ENCODE data around the gene CRIM1.

Gene CRIM1

GRCh38 chr2:36453652-36454051 is 98.1 kb downstream of the CRIM1 start:
- H3K4me3 ChIP-seq (ENCODE audit: low read depth, low read length) = no peak overlapping the region

GRCh38 chr2:36455011-36455410 is 99.4 kb downstream of the CRIM1 start:
- H3K4me3 ChIP-seq (ENCODE audit: low read depth, low read length) = no peak overlapping the region

DNA sequence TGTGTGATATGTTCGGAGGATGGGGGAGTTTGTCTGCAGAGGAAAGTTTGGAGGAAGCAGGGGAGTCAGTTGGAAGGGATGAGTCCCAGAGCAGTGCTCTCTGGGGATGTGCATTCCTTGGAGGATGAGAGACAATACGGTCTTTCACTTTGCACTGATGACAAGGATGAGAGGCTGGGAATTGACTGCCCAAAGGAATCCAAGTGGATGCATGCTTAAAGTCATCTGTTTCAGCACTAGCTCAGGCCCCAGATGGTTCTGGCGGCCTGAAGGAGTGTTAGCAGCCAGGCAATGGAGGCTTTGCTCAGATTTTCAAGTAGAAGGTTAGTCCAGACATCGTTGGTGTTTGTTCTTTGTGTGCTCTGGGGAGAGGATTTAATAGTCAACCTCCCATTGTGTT is 100.2 kb downstream of the CRIM1 start:
- no peak overlapping the region for H3K4me3 ChIP-seq (ENCODE audit: low read depth, low read length)

DNA sequence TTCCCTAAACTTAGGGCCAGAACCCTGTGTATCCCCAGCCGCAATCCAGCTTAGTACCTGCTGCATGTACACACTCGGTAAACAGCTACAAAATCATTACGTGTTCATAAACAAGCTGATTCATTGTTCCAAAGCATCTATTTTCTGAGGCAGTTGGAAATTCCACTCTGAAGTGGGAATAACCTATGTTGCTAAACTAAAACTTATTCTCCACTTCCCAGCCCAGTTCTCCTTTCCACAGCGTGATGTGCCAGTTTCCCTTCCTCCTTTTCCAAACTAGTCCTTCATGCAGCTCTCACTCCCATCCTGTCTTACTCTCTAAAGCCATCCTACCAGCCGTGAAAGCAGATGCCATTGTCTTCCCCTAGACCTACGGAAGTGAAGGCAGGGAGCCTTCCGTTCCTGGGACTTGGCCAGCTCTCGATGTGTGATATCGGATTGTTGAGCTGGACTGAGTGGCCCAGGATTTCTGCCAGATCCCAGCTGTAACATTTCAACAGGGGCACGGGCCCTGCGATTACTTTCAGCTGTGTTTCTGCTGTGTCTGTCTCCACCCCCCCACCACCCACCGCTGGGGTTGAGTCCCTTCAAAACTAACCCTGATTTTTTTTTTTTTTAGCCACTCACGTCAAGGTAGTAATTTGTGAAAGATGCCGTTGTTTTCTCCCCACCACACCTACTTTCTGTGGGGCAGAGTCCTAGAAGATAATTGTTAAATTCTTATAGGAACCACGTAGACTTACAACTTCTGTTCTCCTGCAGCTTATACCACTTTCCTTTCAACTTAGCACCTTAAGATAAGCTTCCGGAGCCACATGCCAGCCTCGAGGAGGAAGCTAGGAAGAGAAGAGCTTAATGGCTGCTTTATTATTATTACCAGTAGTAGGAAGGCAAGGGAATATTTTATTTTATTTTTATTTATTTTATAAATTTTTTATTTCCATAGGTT is 100.9 kb downstream of the CRIM1 start:
- no peak overlapping the region for H3K4me3 ChIP-seq (ENCODE audit: low read depth, low read length)

DNA sequence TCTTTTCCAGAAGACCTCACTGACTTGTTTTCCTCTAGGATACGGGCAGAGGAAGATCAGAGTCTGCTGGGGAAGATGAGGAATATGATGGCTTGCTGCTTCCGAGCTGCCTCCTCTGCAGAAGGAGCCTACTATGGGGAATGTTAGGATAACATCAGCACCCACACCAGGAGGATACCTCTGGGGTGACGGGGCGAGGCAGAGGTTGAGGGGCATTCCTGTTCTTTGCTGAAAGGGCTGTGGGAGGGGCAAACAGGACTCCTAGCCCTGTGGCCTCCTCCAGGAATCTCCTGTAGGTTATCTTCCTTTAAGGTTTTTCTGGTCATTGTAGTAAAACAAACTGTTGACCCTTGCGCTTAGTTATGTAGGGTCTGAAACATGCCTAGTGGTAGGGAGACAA is 102.5 kb downstream of the CRIM1 start:
- no peak overlapping the region for H3K4me3 ChIP-seq (ENCODE audit: low read depth, low read length)

GRCh38 chr2:36459725-36460137 is 104.2 kb downstream of the CRIM1 start:
- no peak overlapping the region for H3K4me3 ChIP-seq (ENCODE audit: low read depth, low read length)

DNA sequence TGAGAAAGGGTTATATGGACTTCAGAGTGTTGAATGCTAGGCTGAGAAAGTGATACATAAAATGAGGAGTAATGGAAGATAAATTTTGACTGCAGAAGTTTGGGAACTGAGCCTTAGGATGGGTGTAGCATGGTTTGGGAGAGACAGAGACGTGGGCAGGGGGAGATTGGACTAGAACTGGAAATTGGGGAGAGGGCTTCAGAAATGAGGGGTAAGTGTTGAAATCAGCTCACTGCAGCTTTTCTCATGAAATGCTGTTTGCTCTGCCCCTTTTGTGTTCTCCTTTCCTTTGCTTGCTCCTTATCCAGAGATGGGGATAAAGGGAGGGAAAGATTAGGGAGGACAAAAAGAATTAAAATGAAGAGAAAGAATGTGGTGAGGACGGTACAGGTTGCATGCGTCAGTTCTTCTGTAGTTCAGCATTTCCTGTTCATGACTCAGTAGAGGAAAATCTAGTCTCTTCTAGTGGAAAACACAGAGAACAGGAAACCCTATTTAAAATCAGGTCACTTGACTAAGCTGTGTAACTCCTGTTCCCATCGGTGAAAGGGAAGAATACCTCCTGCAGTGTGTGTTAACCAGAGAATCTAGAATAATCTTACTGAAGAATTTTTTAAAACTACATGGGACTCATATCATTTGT is 105.6 kb downstream of the CRIM1 start:
- H3K4me3 ChIP-seq (ENCODE audit: low read depth, low read length) = no peak overlapping the region

GRCh38 chr2:36462311-36462935 is 106.8 kb downstream of the CRIM1 start:
- H3K4me3 ChIP-seq (ENCODE audit: low read depth, low read length) = no peak overlapping the region

DNA sequence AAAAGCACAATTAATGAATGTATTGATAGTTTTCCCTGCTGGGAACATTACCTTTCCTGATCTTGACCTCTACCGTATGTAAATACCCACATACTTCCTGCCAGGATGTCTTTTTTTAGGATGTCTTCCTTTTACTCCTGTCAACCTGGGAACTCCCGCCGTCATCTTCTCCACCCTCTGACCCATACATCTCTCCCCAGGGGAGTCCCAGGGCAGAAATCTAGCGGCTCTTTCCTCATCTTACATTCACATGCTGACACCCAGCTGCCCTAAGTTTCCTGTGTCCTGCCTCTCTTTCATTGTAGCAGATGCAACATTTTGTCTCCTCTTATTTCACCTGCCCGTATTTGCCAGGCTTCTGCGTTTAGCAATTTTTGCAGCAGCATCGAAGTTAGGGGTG is 107.8 kb downstream of the CRIM1 start:
- no peak overlapping the region for H3K4me3 ChIP-seq (ENCODE audit: low read depth, low read length)

- no peak overlapping the region for H3K4me3 ChIP-seq (ENCODE audit: low read depth, low read length)
These were observed 108.6 kb downstream of the CRIM1 start for GRCh38 chr2:36464006-36464721.

DNA sequence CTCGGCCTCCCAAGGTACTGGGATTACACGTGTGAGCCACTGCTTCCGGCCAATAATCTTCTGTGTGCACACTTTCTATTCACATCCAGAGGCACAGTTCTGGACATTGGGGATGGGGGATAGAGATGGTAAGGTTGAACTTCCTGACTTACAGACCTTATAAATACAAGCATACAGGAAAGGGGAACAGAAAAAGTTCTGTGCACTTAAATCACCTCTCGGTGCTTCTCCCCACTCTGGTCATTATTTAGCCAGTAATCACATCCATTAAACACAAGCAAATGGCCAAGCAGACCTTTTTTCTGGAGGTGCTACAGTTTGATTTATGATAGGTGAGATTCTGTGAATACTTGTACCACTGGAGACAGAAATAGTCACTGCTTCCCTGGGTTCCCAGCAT is 110.6 kb downstream of the CRIM1 start:
- H3K4me3 ChIP-seq (ENCODE audit: low read depth, low read length) = no peak overlapping the region

DNA sequence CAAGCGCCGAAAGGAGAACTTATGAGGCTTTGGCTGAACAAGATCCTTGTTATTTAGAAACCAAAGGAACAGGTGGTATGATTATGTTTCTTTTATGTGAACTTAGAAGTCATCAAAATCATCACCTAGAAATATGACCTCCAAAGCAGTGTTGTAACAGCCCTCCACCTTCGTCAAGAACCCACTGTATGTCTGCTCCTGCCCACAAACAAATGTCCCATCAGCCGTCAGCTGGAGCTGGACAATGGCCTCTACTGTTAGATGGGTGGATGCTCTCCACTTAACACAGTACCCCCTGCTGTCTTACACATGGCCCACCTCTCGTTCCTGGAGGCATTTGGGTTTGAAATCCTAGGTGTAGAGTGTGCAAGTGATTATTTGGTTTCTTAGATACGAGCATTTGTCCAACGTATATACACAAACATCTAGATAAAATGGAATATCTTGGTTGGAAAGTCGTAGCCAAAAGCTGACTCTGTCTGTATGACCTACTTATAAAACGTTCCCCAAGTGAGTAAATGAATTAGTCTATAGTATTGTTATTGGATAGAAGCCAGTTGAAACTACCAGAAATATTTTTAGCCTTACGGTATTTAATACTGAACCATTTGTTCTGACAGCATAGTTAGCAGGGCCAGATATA is 113.0 kb downstream of the CRIM1 start:
- H3K4me3 ChIP-seq (ENCODE audit: low read depth, low read length) = no peak overlapping the region

GRCh38 chr2:36469106-36469477 is 113.5 kb downstream of the CRIM1 start:
- no peak overlapping the region for H3K4me3 ChIP-seq (ENCODE audit: low read depth, low read length)

DNA sequence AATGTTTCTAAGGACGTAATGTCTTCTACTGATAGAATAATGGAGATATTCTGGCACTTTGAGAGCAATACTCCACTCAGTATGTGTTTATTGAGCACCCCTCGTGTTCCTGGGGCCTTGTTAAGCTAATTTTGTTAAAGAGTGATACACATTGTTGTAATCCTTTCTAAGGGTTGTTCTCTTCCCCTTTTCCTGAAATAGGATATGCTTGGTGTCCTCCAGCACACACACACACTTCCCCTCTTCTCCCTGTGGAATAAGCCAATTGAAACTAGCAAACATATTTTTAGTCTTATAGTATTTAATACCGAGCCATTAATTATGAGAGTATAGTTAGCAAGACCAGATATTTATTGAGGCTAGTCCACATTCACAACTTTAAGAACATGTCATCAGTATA is 114.1 kb downstream of the CRIM1 start:
- H3K4me3 ChIP-seq (ENCODE audit: low read depth, low read length) = no peak overlapping the region

DNA sequence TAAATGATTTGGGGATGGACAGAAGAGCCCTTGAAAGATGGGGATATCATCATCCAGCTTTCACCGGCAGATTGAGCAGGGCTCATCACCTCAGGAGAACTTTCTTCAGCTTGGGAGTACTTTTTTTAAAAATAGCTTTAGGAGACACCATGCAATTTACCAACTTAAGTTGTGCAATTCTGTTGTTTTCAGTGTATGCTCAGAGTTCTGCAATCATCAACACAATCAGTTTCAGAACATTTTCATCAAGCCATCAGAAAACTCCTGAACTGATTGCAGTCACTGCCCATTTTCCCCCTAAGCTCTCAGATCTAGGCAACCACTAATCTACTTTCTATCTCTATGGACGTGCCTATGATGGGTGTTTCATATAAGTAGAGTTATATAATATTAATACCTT is 117.7 kb downstream of the CRIM1 start:
- H3K4me3 ChIP-seq (ENCODE audit: low read depth, low read length) = no peak overlapping the region

DNA sequence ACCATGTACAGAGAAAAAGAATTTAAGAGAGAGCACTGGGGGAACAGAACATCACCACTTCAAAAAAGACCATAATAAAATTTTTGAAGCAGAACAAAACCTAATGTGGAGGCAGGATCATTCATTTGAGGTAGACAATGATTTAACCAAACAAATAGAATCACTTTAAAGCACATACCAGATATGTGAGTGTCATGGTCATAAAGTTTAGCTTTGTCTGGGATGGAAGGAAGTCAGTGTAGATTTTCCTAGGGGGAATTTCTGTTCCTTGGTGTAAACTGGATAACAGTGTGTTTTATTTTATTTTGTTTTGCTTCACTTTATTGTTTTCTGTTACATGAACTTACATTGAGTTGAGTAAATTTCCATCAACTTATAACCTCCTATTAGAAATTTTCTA is 120.8 kb downstream of the CRIM1 start:
- H3K4me3 ChIP-seq (ENCODE audit: low read depth, low read length) = no peak overlapping the region

- H3K4me3 ChIP-seq (ENCODE audit: low read depth, low read length) = no peak overlapping the region
These were observed 121.7 kb downstream of the CRIM1 start for GRCh38 chr2:36477315-36477714.

GRCh38 chr2:36477746-36478145 is 122.2 kb downstream of the CRIM1 start:
- no peak overlapping the region for H3K4me3 ChIP-seq (ENCODE audit: low read depth, low read length)

GRCh38 chr2:36478332-36478738 is 122.8 kb downstream of the CRIM1 start:
- no peak overlapping the region for H3K4me3 ChIP-seq (ENCODE audit: low read depth, low read length)

DNA sequence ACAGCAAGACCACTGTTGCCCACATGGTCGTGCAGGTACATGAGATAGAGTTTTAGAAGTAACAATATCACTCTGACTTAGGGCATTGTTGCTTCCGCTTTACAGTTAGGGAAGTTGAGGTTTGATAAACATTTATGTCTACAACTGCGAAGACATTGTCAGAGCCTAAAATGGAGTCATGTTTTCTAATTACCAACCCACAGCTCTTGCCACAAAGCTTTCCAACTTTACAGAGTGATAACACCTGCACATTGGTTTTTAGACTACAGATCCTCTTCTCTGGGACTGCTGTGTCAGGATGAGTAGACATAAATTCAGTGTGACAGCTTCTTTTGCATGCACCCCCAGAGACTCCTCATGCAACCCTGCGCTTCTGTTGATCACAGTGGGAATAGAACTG is 123.4 kb downstream of the CRIM1 start:
- H3K4me3 ChIP-seq (ENCODE audit: low read depth, low read length) = no peak overlapping the region

- H3K4me3 ChIP-seq (ENCODE audit: low read depth, low read length) = no peak overlapping the region
These were observed 123.8 kb downstream of the CRIM1 start for GRCh38 chr2:36479406-36479805.
